MM.1S (cell line): ENCODE results near the gene TAS2R60.
A peak's percentile ranks its signal among the peaks of the same experiment; 100 is the strongest.

ENCODE experiments used
- DNase-seq: peaks from one replicate; pipeline ENCODE4 v3.0.0-alpha.2; 2015
- H2AFZ ChIP-seq: fragments of 300-600 bp; sonication (generic); 2 replicates; pipeline ENCODE4 v1.6.0; 2016; ENCODE audit warnings: antibody characterized with exemption, low read length
- H3F3A ChIP-seq: fragments of 300-600 bp; sonication (generic); 2 replicates; pipeline ENCODE4 v1.6.1; 2016; ENCODE audit warnings: mild to moderate bottlenecking, antibody characterized with exemption, low read length, moderate library complexity, mixed read lengths; ENCODE audit not compliant: insufficient read depth
- H3K27ac ChIP-seq: fragments of 300-600 bp; sonication (generic); 2 replicates; pipeline ENCODE4 v1.5.1; 2016; ENCODE audit warnings: mild to moderate bottlenecking, low read length
- H3K27me3 ChIP-seq: fragments of 300-600 bp; sonication (generic); replicated peaks from 2 replicates; pipeline ENCODE4 v1.6.0; 2016; ENCODE audit warnings: low read length; ENCODE audit not compliant: insufficient read depth
- H3K36me3 ChIP-seq: fragments of 300-600 bp; sonication (generic); replicated peaks from 2 replicates; pipeline ENCODE4 v1.6.1; 2016; ENCODE audit warnings: mild to moderate bottlenecking, low read length, mixed read lengths; ENCODE audit not compliant: insufficient read depth
- H3K4me1 ChIP-seq: fragments of 300-600 bp; sonication (generic); 2 replicates; pipeline ENCODE4 v1.6.1; 2016; ENCODE audit warnings: low read length, mixed read lengths
- H3K4me2 ChIP-seq: fragments of 300-600 bp; sonication (generic); 2 replicates; pipeline ENCODE4 v1.6.0; 2016; ENCODE audit warnings: low read depth, low read length
- H3K4me3 ChIP-seq: fragments of 300-600 bp; sonication (generic); 2 replicates; pipeline ENCODE4 v1.5.1; 2016; ENCODE audit warnings: low read length, mixed read lengths
- H3K79me2 ChIP-seq: fragments of 300-600 bp; sonication (generic); 2 replicates; pipeline ENCODE4 v1.6.1; 2016; ENCODE audit warnings: mixed run types, low read length, mixed read lengths
- H3K9ac ChIP-seq: fragments of 300-600 bp; sonication (generic); 2 replicates; pipeline ENCODE4 v1.6.1; 2016; ENCODE audit warnings: low read length, mixed read lengths
- H3K9me2 ChIP-seq: fragments of 300-600 bp; sonication (generic); replicated peaks from 2 replicates; pipeline ENCODE4 v1.6.1; 2016; ENCODE audit warnings: mild to moderate bottlenecking, low read length, mixed read lengths; ENCODE audit not compliant: insufficient read depth
- H3K9me3 ChIP-seq: fragments of 300-600 bp; sonication (generic); replicated peaks from 2 replicates; pipeline ENCODE4 v1.6.1; 2016; ENCODE audit warnings: mild to moderate bottlenecking, low read length, mixed read lengths; ENCODE audit not compliant: insufficient read depth
- H4K20me1 ChIP-seq: fragments of 300-600 bp; sonication (generic); 2 replicates; pipeline ENCODE4 v1.6.1; 2016; ENCODE audit warnings: mild to moderate bottlenecking, low read length, moderate library complexity, mixed read lengths; ENCODE audit not compliant: insufficient read depth
- CTCF ChIP-seq: fragments of 300-600 bp; sonication (generic); IDR thresholded peaks from 2 replicates; pipeline ENCODE4 v1.5.1; 2016; ENCODE audit warnings: antibody characterized with exemption, low read length, mixed read lengths
- EZH2 ChIP-seq: fragments of 300-600 bp; sonication (generic); optimal IDR thresholded peaks from 2 replicates; pipeline ENCODE3; 2017; ENCODE audit warnings: low read depth, mild to moderate bottlenecking, antibody characterized with exemption, low read length, mixed read lengths
- EZH2phosphoT487 ChIP-seq: fragments of 300-600 bp; sonication (generic); IDR thresholded peaks from 2 replicates; pipeline ENCODE4 v1.6.1; 2018; ENCODE audit warnings: antibody characterized with exemption, low read length

Gene TAS2R60

GRCh38 chr7:143435266-143435665 is 8.0 kb upstream of the TAS2R60 start:
- Histone ChIP-seq H3K27me3 (no peaks in the 10 kb centered on the region), H3K9me2 (no peaks in the 10 kb centered on the region), H4K20me1 (no peaks in the 10 kb centered on the region), H3K9me3 (no peaks in the 10 kb centered on the region), H3F3A (no peaks in the 10 kb centered on the region), H3K79me2 (no peaks in the 10 kb centered on the region), H3K27ac (no peak overlapping the region), H3K4me2 (no peak overlapping the region), H3K9ac (no peak overlapping the region), H3K4me1 (no peaks in the 10 kb centered on the region), H3K4me3 (no peak overlapping the region), H3K36me3 (no peaks in the 10 kb centered on the region), H2AFZ (no peak overlapping the region)
- no peak for TF ChIP-seq EZH2
- no peak for TF ChIP-seq CTCF
- no peak for TF ChIP-seq EZH2phosphoT487
- no peak for DNase-seq

DNA sequence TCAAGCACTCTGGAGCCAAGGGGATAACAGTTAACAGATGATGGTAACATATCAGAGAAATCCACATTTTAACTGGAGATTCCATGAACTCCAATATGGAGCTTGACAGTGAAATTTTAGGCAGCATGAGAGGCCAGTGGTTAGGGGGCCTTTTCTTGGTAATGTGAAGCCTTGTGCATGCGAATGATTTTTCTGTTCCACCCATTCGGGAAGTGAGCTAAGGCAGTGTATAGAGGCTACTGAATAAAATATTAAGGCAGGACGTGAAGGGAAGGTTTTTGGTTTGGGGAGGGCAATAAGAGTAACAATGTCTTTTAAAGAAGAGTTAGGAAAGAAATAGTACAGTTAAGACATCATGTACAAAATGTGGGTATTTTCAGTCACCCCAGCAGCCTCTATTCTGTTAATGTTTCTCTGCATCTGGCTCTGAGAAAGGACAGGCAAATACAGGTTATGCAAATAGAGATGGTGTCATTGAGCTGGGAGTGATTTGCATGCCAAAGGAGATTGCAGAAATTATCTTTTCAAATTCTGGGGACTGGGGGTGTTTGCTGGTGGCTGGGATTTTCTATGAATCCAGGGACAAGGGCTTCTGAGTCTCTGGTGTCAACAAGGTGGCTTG is 6.8 kb upstream of the TAS2R60 start:
- DNase-seq, result no peak
- no peaks in the 10 kb centered on the region for H3K4me1 ChIP-seq
- H2AFZ ChIP-seq, result no peak overlapping the region
- no peaks in the 10 kb centered on the region for H3F3A ChIP-seq
- H3K9ac ChIP-seq, result no peak overlapping the region
- H3K4me3 ChIP-seq, result no peak overlapping the region
- no peaks in the 10 kb centered on the region for H3K36me3 ChIP-seq
- H3K79me2 ChIP-seq, result no peaks in the 10 kb centered on the region
- H3K27me3 ChIP-seq, result no peaks in the 10 kb centered on the region
- H3K9me2 ChIP-seq, result no peaks in the 10 kb centered on the region
- H3K9me3 ChIP-seq, result no peaks in the 10 kb centered on the region
- H4K20me1 ChIP-seq, result no peaks in the 10 kb centered on the region
- no peak overlapping the region for H3K4me2 ChIP-seq
- TF ChIP-seq CTCF (no peak), EZH2 (no peak), EZH2phosphoT487 (no peak)
- H3K27ac ChIP-seq, result no peak overlapping the region

DNA sequence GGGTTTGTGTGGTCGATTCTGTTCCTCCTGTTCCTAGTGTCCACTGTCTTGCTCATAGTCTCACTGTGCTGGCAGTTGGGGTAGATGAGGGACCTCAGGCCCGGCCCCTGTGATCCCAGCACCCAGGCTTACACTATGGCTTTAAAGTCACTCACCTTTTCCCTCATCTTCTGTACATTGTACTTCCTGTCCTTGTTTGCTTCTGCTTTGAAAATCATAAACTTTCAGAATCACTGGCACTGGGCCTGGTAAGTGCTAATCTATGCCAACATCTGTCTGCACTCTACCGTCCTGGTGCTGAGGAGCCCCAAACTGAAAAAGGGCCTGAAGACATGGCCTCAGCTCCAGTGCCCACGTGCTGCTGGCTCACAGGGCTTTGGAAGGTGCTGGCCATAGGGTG is 5.7 kb upstream of the TAS2R60 start:
- H3K4me2 ChIP-seq, result no peak overlapping the region
- H2AFZ ChIP-seq, result 0 out of 2 replicates have a peak overlapping the region, but pooled peaks have one; percentile 2

More for the DNA sequence above, 5.7 kb upstream of the TAS2R60 start:
- no peak for DNase-seq
- Histone ChIP-seq H3K4me3 (no peak overlapping the region), H3K36me3 (no peaks in the 10 kb centered on the region), H3K27me3 (no peaks in the 10 kb centered on the region), H3F3A (no peaks in the 10 kb centered on the region), H3K9me3 (no peaks in the 10 kb centered on the region), H3K27ac (no peak overlapping the region), H3K9me2 (no peaks in the 10 kb centered on the region), H3K4me1 (no peaks in the 10 kb centered on the region), H3K9ac (no peak overlapping the region), H3K79me2 (no peaks in the 10 kb centered on the region), H4K20me1 (no peaks in the 10 kb centered on the region)
- no peak for TF ChIP-seq EZH2
- no peak for TF ChIP-seq CTCF
- TF ChIP-seq EZH2phosphoT487, result no peak
